BJ (cell line): ENCODE measurements around the gene RNPEPL1. TPM values are rescaled to one million over a fixed set of nuclear protein-coding genes. Genes with fewer than 3 reads are reported as not detected.

Experiments
- CTCF ChIA-PET: fragments of 350-600 bp; formaldehyde crosslinking; extraction: SDS; loops from one replicate; lab custom pipeline; 2021; ENCODE audit warnings: antibody characterized with exemption, inconsistent platforms; lab: Yijun Ruan, JAX
- POLR2A ChIA-PET: fragments of 300-600 bp; sonication (Branson Sonifier 250); formaldehyde crosslinking; extraction: SDS; loops from one replicate; lab custom pipeline; 2021; ENCODE audit warnings: antibody characterized with exemption; lab: Charles Lee
- DNase-seq: peaks from one replicate; pipeline ENCODE4 v3.0.0-alpha.2; 2011; ENCODE audit warnings: low read depth
- H3K27me3 ChIP-seq: 2 replicates; pipeline ENCODE4 v1.6.0; 2011; ENCODE audit warnings: low read length; ENCODE audit not compliant: control insufficient read depth, insufficient read depth
- H3K36me3 ChIP-seq: 2 replicates; pipeline ENCODE4 v1.5.1; 2011; ENCODE audit warnings: low read length; ENCODE audit not compliant: control insufficient read depth, insufficient read depth
- H3K4me3 ChIP-seq: 2 replicates; pipeline ENCODE4 v1.5.1; 2011; ENCODE audit warnings: low read depth, mild to moderate bottlenecking, control low read depth, low read length
- CTCF ChIP-seq: IDR thresholded peaks from 2 replicates; pipeline ENCODE4 v1.5.1; 2011; ENCODE audit warnings: low read depth, mild to moderate bottlenecking, control low read depth, inconsistent platforms, low read length, moderate library complexity; ENCODE audit not compliant: insufficient read depth
- polyA plus RNA-seq: library from polyadenylated mRNA; depleted of rRNA; stranded (reverse); fragments of >200 nt; gene quantifications from 2 replicates; pipeline ENCODE4 v1.2.3, GENCODE V29; 2011; rRNA removed

Gene RNPEPL1
- polyA plus RNA-seq, 1 experiment, result 12.7 TPM

GRCh38 chr2:240628808-240629618, 60.7 kb downstream of the RNPEPL1 start:
- CTCF ChIA-PET, result no interaction called here
- Histone ChIP-seq H3K36me3 (no peaks in the 10 kb centered on the region), H3K4me3 (no peak overlapping the region), H3K27me3 (no peaks in the 10 kb centered on the region)
- POLR2A ChIA-PET, result interaction anchor here (0.7 kb wide), 1 partner anchor 42 kb away, joined by 3 read pairs; no protein-coding TSS in a partner anchor
- DNase-seq, result no peak
- no peak for TF ChIP-seq CTCF

GRCh38 chr2:240629619-240629967, 61.3 kb downstream of the RNPEPL1 start:
- POLR2A ChIA-PET, result interaction anchor here (0.7 kb wide), 1 partner anchor 42 kb away, joined by 3 read pairs; no protein-coding TSS in a partner anchor
- CTCF ChIA-PET, result no interaction called here
- Histone ChIP-seq H3K36me3 (no peaks in the 10 kb centered on the region), H3K27me3 (no peaks in the 10 kb centered on the region), H3K4me3 (no peak overlapping the region)
- TF ChIP-seq CTCF, result no peak
- no peak for DNase-seq

GRCh38 chr2:240629968-240630770, 61.9 kb downstream of the RNPEPL1 start:
- no peaks in the 10 kb centered on the region for H3K27me3 ChIP-seq
- no peak overlapping the region for H3K4me3 ChIP-seq
- H3K36me3 ChIP-seq, result no peaks in the 10 kb centered on the region
- POLR2A ChIA-PET, result no interaction called here
- TF ChIP-seq CTCF, result no peak
- DNase-seq, result no peak
- CTCF ChIA-PET, result no interaction called here

Other genes starting within 250 kb of the RNPEPL1 start
- 62.9 and 126 TPM in 2 replicates for gene GPC1, start 132.8 kb upstream of the RNPEPL1 start, polyA plus RNA-seq
- gene ANKMY1, start 10.5 kb upstream of the RNPEPL1 start, polyA plus RNA-seq, result 4.4 and 6.8 TPM in 2 replicates
- 3.1 and 4.6 TPM in 2 replicates for gene DUSP28, start 8.1 kb upstream of the RNPEPL1 start, polyA plus RNA-seq
- gene CAPN10, start 18.2 kb downstream of the RNPEPL1 start, polyA plus RNA-seq, result 7.6 and 14.9 TPM in 2 replicates
- gene GPR35, start 57.0 kb downstream of the RNPEPL1 start, polyA plus RNA-seq, result 0.10 and 0.17 TPM in 2 replicates
- not detected in 2 replicates for gene AQP12B, start 114.4 kb downstream of the RNPEPL1 start, polyA plus RNA-seq
- not detected in 2 replicates for gene AQP12A, start 123.4 kb downstream of the RNPEPL1 start, polyA plus RNA-seq